Right atrium auricular region (tissue), 2 donors: ENCODE measurements around the gene BRD4. TPM values are rescaled to one million over a fixed set of nuclear protein-coding genes. Genes with fewer than 3 reads are reported as not detected.

Source experiments
- DNase-seq: peaks from one replicate; pipeline ENCODE4 v3.0.0-alpha.2; 2019; ENCODE audit warnings: low spot score
- H3K27ac ChIP-seq, 2 donors: fragments of 200-600 bp; sonication (generic); 1 replicate in 1 of 2; 2 replicates in 1 of 2; pipeline ENCODE4 v1.5.1; 2016 to 2019
- H3K27me3 ChIP-seq, 2 donors: fragments of 200-600 bp; sonication (generic); one replicate each; pipeline versions ENCODE4 v1.5.1 to v1.6.0; 2017 to 2019
- H3K36me3 ChIP-seq: fragments of 200-600 bp; sonication (generic); one replicate; pipeline ENCODE4 v1.5.1; 2016
- H3K4me1 ChIP-seq, 2 donors: fragments of 200-600 bp; sonication (generic); one replicate each; pipeline versions ENCODE4 v1.5.1 to v1.6.0; 2017 to 2019
- H3K4me3 ChIP-seq, 2 donors: fragments of 200-600 bp; sonication (generic); 1 replicate in 1 of 2; 2 replicates in 1 of 2; pipeline ENCODE4 v1.5.1; 2017 to 2019; ENCODE audit warnings: mild to moderate bottlenecking in 1 of 2, moderate library complexity in 1 of 2
- H3K9me3 ChIP-seq, 2 donors: fragments of 200-600 bp; sonication (generic); one replicate each; pipeline ENCODE4 v1.5.1; 2019
- total RNA-seq, 2 donors: library from RNA; depleted of rRNA; stranded (reverse); fragments of >200 nt; gene quantifications; one replicate each; pipeline ENCODE4 v1.1.0, GENCODE V29; 2016
- TF ChIP-seq, protein P1 (sequence below), 2 donors: fragments of 200-600 bp; sonication (generic); IDR thresholded peaks; one replicate each; pipeline ENCODE4 v1.5.1; 2019; ENCODE audit warnings: antibody characterized with exemption in 2 of 2

BRD4 gene
- total RNA-seq, 2 donors from 2014 or later: 23.6 to 41.0 TPM

DNA sequence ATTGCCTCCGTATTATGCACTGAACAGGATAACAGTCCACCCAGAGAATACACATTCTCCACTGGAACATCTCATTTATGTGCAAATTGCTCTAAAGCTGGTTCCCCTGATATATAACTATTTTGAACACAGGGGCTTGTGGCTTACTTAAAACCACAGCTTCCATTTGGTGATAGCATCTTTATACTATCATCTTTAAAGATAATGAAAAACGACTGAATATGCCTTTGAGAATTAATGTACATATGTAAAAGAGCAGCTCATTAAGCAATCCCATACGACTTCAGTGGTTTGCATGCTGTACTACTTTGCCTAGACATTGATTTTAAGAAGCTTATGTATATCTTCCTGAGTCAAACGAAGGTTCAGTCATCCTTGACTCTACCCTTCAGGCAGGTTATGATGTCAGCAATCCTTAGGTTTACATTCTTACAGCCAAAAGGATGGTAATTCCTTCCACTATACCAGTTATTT lies 40.8 kb downstream of the BRD4 start:
- TF ChIP-seq, protein P1, sequence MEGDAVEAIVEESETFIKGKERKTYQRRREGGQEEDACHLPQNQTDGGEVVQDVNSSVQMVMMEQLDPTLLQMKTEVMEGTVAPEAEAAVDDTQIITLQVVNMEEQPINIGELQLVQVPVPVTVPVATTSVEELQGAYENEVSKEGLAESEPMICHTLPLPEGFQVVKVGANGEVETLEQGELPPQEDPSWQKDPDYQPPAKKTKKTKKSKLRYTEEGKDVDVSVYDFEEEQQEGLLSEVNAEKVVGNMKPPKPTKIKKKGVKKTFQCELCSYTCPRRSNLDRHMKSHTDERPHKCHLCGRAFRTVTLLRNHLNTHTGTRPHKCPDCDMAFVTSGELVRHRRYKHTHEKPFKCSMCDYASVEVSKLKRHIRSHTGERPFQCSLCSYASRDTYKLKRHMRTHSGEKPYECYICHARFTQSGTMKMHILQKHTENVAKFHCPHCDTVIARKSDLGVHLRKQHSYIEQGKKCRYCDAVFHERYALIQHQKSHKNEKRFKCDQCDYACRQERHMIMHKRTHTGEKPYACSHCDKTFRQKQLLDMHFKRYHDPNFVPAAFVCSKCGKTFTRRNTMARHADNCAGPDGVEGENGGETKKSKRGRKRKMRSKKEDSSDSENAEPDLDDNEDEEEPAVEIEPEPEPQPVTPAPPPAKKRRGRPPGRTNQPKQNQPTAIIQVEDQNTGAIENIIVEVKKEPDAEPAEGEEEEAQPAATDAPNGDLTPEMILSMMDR (IDR thresholded peaks at IDR 0.05): no peak
- H3K27me3 ChIP-seq: no peaks in the 10 kb centered on the region
- H3K4me3 ChIP-seq: no peak overlapping the region
- no peak for DNase-seq
- no peaks in the 10 kb centered on the region for H3K36me3 ChIP-seq
- H3K9me3 ChIP-seq: no peaks in the 10 kb centered on the region
- peaks cover 0 to 98% of the 10 kb centered on the region in 2 donors for H3K4me1 ChIP-seq
- H3K27ac ChIP-seq: no peak overlapping the region

DNA sequence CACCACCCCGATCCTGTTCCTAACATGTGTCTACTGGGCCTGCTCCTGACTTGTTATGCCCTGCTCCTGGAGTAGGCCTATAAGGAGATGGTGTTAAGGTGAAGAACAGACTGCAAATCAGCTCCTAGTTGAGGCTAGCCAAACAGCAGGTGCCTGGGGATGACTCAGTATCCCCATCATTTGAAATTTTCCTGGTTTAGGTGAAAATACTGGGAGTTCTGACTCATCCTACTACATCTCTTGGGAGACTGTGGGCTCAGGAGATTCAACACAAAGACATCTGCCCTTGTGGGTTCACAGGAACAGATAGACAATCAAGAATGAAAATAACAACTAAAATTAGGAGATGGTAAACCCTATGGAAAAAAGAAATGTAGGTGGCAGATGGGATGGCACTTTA lies 41.2 kb downstream of the BRD4 start:
- H3K27ac ChIP-seq: no peak overlapping the region
- H3K9me3 ChIP-seq: no peaks in the 10 kb centered on the region
- H3K4me1 ChIP-seq: peaks cover 0 to 98% of the 10 kb centered on the region in 2 donors

DNA sequence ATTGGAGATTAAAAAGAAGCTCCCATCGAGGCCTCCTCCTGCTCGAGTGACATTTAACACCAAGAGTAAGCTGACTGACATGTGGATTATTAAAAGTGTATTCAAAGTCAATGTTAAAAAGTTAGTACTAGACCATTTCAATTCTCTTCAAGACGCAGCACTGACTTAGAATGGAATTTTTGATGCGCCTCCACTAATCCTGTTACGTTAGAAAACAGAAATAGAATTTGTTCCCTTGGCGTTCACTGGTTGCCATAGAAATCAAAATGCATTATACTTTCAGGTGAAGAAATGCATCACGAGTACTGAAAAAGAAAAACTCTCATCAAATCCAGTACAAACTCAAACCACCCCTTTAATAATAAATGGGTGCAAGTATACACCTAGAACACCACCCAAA lies 42.2 kb downstream of the BRD4 start:
- no peaks in the 10 kb centered on the region for H3K36me3 ChIP-seq
- no peak overlapping the region for H3K4me3 ChIP-seq
- no peak overlapping the region for H3K27ac ChIP-seq
- TF ChIP-seq, protein P1 (IDR thresholded peaks at IDR 0.05): no peak
- H3K4me1 ChIP-seq: peaks cover 0 to 98% of the 10 kb centered on the region in 2 donors
- no peaks in the 10 kb centered on the region for H3K9me3 ChIP-seq
- no peaks in the 10 kb centered on the region for H3K27me3 ChIP-seq
- no peak for DNase-seq

More for the DNA sequence above, 41.2 kb downstream of the BRD4 start:
- Histone ChIP-seq H3K36me3 (no peaks in the 10 kb centered on the region), H3K4me3 (no peak overlapping the region), H3K27me3 (no peaks in the 10 kb centered on the region)
- TF ChIP-seq, protein P1 (IDR thresholded peaks at IDR 0.05): no peak
- DNase-seq: no peak

DNA sequence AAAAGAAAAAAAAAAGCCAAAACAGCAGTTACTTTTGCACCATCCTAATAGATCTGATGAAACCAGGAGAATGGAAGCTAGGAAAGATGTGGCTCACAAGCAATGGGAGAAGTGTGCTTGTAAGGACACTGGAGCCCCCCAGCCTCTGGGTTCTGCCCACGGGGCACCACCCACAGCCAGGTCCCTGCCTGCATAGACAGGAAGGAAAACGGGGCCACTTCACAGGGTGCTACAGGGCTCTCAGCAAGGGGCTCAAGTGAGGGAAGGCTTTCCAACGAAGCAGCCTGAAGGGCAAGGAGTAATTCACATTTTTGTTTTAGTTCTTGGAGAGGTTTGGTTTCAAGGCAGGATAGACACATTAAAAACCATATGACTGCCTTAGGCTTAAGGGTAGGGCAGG lies 42.7 kb downstream of the BRD4 start:
- no peak for DNase-seq
- no peak overlapping the region for H3K27ac ChIP-seq
- H3K4me3 ChIP-seq: no peak overlapping the region
- TF ChIP-seq, protein P1 (IDR thresholded peaks at IDR 0.05): no peak
- no peaks in the 10 kb centered on the region for H3K9me3 ChIP-seq
- peaks cover 0 to 98% of the 10 kb centered on the region in 2 donors for H3K4me1 ChIP-seq
- H3K36me3 ChIP-seq: no peaks in the 10 kb centered on the region
- H3K27me3 ChIP-seq: no peaks in the 10 kb centered on the region

DNA sequence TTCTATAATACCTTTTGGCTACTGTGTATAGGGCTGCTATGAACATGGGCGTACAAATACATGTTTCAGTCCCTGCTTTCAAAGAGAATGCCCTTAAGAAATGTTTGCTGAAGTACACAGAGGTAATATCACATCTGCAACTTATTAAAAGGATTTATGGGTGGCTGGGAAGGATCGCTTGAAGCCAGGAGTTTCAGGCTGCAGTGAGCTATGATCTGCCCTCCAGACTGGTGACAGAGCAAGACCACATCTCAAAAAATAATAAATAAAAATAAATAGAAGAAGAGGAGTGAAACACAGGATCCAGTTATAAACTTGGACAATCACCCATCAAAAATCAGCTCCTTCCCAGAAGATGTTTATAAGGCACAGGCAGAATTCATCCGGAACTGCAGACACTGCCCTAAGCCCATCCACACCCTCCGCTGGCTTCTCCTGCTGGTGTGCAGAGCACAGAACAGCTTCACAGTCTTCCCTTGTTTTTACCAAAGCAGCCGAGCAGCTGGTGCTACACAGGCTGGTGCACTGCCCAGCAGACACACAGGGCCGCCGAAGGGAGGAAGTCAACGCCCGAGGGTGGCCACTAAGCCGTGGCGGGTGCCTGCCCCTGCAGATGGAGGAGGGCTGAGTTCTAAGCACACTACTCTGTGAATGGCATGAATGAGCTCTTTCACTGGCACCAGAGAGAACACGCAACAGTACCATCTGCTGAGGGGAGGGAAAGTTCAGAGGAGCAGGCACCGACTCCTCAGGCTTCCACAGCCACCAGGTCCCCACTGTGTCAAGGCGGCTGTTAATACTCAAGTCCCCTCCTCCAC lies 44.0 kb downstream of the BRD4 start:
- no peaks in the 10 kb centered on the region for H3K36me3 ChIP-seq
- no peak overlapping the region for H3K4me3 ChIP-seq
- peaks cover 0 to 98% of the 10 kb centered on the region in 2 donors for H3K4me1 ChIP-seq
- DNase-seq: no peak
- TF ChIP-seq, protein P1 (IDR thresholded peaks at IDR 0.05): no peak
- H3K9me3 ChIP-seq: no peaks in the 10 kb centered on the region
- H3K27ac ChIP-seq: no peak overlapping the region
- no peaks in the 10 kb centered on the region for H3K27me3 ChIP-seq
